ENCODE measurements around the gene TK1. TPM values are rescaled to one million over a fixed set of nuclear protein-coding genes. Genes with fewer than 3 reads are reported as not detected.

Gene TK1
- total RNA-seq, 1 donor = 87.2 TPM

GRCh38 chr17:78231991-78232858, 45.4 kb upstream of the TK1 start:
- TF ChIP-seq, protein P1, sequence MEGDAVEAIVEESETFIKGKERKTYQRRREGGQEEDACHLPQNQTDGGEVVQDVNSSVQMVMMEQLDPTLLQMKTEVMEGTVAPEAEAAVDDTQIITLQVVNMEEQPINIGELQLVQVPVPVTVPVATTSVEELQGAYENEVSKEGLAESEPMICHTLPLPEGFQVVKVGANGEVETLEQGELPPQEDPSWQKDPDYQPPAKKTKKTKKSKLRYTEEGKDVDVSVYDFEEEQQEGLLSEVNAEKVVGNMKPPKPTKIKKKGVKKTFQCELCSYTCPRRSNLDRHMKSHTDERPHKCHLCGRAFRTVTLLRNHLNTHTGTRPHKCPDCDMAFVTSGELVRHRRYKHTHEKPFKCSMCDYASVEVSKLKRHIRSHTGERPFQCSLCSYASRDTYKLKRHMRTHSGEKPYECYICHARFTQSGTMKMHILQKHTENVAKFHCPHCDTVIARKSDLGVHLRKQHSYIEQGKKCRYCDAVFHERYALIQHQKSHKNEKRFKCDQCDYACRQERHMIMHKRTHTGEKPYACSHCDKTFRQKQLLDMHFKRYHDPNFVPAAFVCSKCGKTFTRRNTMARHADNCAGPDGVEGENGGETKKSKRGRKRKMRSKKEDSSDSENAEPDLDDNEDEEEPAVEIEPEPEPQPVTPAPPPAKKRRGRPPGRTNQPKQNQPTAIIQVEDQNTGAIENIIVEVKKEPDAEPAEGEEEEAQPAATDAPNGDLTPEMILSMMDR (IDR thresholded peaks at IDR 0.05; ENCODE audit: insufficient read depth, low read depth, low read length) = no peak
- no peak overlapping the region for H3K4me3 ChIP-seq (ENCODE audit: low read depth, low read length)
- no peak for DNase-seq (ENCODE audit: low read depth)

DNA sequence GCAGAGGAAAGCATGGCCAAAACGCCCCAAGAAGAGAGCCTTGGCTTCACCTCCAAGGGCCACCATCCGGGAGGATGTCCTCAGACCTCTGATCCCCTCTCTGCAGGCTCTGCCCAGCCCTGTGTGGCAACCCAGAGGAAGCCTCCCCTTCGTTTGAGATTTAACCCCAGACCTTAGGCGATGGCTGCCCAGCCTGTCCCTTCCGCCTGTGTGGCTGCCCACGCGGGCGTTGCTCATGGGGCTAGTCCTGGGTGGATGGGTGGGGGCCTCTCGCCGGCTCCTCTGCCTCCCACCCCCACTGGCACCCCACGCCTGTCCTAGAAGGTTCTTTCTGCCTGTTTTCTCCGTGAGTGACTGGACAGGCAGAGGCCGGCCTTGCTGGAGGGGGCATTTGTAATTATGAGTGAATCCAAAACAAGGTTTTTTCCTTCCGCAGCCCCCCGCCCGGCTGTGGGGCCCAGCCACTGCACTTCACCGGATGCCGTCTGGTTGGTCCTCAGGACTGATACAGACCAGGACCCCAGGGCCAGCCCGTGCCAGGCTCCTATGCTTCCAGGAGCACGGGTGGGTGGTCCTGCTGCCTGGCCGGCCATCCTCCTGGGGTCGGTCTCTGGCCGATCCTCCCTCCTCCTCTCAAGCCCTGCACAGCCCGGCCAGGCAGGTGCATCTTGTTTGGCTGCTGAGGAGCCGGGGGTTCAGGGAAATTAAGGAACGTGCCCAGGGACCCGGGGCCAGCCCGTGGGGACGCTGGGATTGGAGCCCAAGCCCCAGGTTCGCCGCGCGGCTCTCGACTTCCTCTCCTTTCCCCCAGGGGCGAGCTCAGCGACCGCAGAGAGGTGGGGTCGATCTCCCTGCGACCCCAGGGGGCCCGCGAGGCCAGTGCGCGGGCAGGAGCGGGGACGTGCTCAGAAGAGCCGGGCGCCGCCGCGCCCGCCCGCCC, 44.4 kb upstream of the TK1 start, which contains the start of gene TMEM235:
TMEM235 (plus strand) TSS at position 636 of the 940 bp plus-strand sequence. CDS start 393 bp downstream, outside the sequence.
- no peak for DNase-seq (ENCODE audit: low read depth)
- TF ChIP-seq, protein P1 (IDR thresholded peaks at IDR 0.05; ENCODE audit: insufficient read depth, low read depth, low read length) = no peak
- no peak within 1 kb of the TSS for H3K4me3 ChIP-seq (ENCODE audit: low read depth, low read length)

GRCh38 chr17:78230252-78230962, 43.6 kb upstream of the TK1 start:
- TF ChIP-seq, protein P1 (IDR thresholded peaks at IDR 0.05; ENCODE audit: insufficient read depth, low read depth, low read length) = no peak
- H3K4me3 ChIP-seq (ENCODE audit: low read depth, low read length) = no peak overlapping the region
- DNase-seq (ENCODE audit: low read depth) = no peak

GRCh38 chr17:78228176-78228575, 41.3 kb upstream of the TK1 start:
- no peak for DNase-seq (ENCODE audit: low read depth)
- TF ChIP-seq, protein P1 (IDR thresholded peaks at IDR 0.05; ENCODE audit: insufficient read depth, low read depth, low read length) = no peak
- no peak overlapping the region for H3K4me3 ChIP-seq (ENCODE audit: low read depth, low read length)

- no peak for DNase-seq (ENCODE audit: low read depth)
- no peak overlapping the region for H3K4me3 ChIP-seq (ENCODE audit: low read depth, low read length)
- TF ChIP-seq, protein P1 (IDR thresholded peaks at IDR 0.05; ENCODE audit: insufficient read depth, low read depth, low read length) = no peak
Measured at GRCh38 chr17:78227455-78227916, 40.6 kb upstream of the TK1 start.
